SK-N-SH (cell line): ENCODE data around the gene LRP4. TPM values are rescaled to one million over a fixed set of nuclear protein-coding genes. Genes with fewer than 3 reads are reported as not detected.

Experiments
- CTCF ChIA-PET: fragments of 300-600, 350-600 bp; formaldehyde crosslinking; extraction: SDS; loops from one replicate; lab custom pipeline; 2021; lab: Yijun Ruan, JAX
- POLR2A ChIA-PET: fragments of 350-600 bp; sonication (Branson Sonifier 250); formaldehyde crosslinking; extraction: SDS; loops from one replicate; lab custom pipeline; 2020; ENCODE audit warnings: antibody characterized with exemption, inconsistent platforms; lab: Yijun Ruan, JAX
- DNase-seq: peaks from one replicate; pipeline ENCODE4 v3.0.0; 2012
- H2AFZ ChIP-seq: fragments of 200-600 bp; sonication (generic); 2 replicates; pipeline ENCODE4 v1.8.1; 2016; ENCODE audit warnings: antibody characterized with exemption, mild to moderate bottlenecking, low read depth
- H3F3A ChIP-seq: fragments of 200-600 bp; sonication (generic); replicated peaks from 2 replicates; pipeline ENCODE3; 2016; ENCODE audit warnings: antibody characterized with exemption, mild to moderate bottlenecking; ENCODE audit not compliant: insufficient read depth
- H3K27ac ChIP-seq, 2 experiments: fragments of 200-500 bp in 1 of 2; fragments of 200-600 bp in 1 of 2; sonication (Bioruptor generic) in 1 of 2; sonication (generic), shearing (Covaris generic) in 1 of 2; 2 replicates each; pipeline versions ENCODE4 v1.5.1 to v1.6.1; 2014 to 2016; ENCODE audit warnings: low read depth in 2 of 2, inconsistent platforms in 1 of 2, low read length in 1 of 2, mild to moderate bottlenecking in 1 of 2, mixed read lengths in 1 of 2
- H3K27me3 ChIP-seq: fragments of 200-600 bp; sonication (generic), shearing (Covaris generic); 2 replicates; pipeline ENCODE4 v1.6.1; 2016; ENCODE audit warnings: mixed run types; ENCODE audit not compliant: insufficient read depth
- H3K36me3 ChIP-seq, 2 experiments: fragments of 200-500 bp in 1 of 2; fragments of 200-600 bp in 1 of 2; sonication (Bioruptor generic) in 1 of 2; sonication (generic) in 1 of 2; replicated peaks in 1 of 2; 2 replicates each; pipeline versions ENCODE3 to v1.5.1; 2014 to 2016; ENCODE audit warnings: low read length in 1 of 2, mild to moderate bottlenecking in 1 of 2; ENCODE audit not compliant: insufficient read depth in 2 of 2, control insufficient read depth in 1 of 2
- H3K4me1 ChIP-seq, 2 experiments: fragments of 200-500 bp in 1 of 2; fragments of 200-600 bp in 1 of 2; sonication (Bioruptor generic) in 1 of 2; sonication (generic), shearing (Covaris generic) in 1 of 2; 2 replicates each; pipeline versions ENCODE4 v1.5.1 to v1.6.1; 2014 to 2016; ENCODE audit warnings: low read depth in 1 of 2, low read length in 1 of 2, mixed run types in 1 of 2; ENCODE audit not compliant: insufficient read depth in 2 of 2, control insufficient read depth in 1 of 2
- H3K4me2 ChIP-seq: fragments of 200-600 bp; sonication (generic), shearing (Covaris generic); 2 replicates; pipeline ENCODE4 v1.6.1; 2017; ENCODE audit warnings: mixed run types
- H3K4me3 ChIP-seq, 2 experiments: fragments of 200-500 bp in 1 of 2; fragments of 200-600 bp in 1 of 2; sonication (Bioruptor generic) in 1 of 2; sonication (generic), shearing (Covaris generic) in 1 of 2; 2 replicates each; pipeline versions ENCODE4 v1.5.1 to v1.8.1; 2014 to 2016; ENCODE audit warnings: low read depth in 2 of 2, inconsistent platforms in 1 of 2, low read length in 1 of 2, mild to moderate bottlenecking in 1 of 2, mixed read lengths in 1 of 2, moderate library complexity in 1 of 2
- H3K79me2 ChIP-seq: fragments of 200-600 bp; sonication (generic); 2 replicates; pipeline ENCODE4 v1.8.1; 2017; ENCODE audit warnings: mild to moderate bottlenecking; ENCODE audit not compliant: insufficient read depth
- H3K9ac ChIP-seq: fragments of 200-600 bp; sonication (generic); 2 replicates; pipeline ENCODE4 v1.6.1; 2017; ENCODE audit warnings: mixed run types
- H3K9me2 ChIP-seq: fragments of 200-600 bp; sonication (generic); 2 replicates; pipeline ENCODE4 v1.6.1; 2017; ENCODE audit warnings: mixed run types
- H3K9me3 ChIP-seq: fragments of 200-600 bp; sonication (generic); 2 replicates; pipeline ENCODE4 v1.6.1; 2017; ENCODE audit warnings: mixed run types, mild to moderate bottlenecking, moderate library complexity
- H4K20me1 ChIP-seq: fragments of 200-600 bp; sonication (generic); 2 replicates; pipeline ENCODE4 v1.6.1; 2017; ENCODE audit warnings: mild to moderate bottlenecking, mixed run types; ENCODE audit not compliant: insufficient read depth
- EP300 ChIP-seq, 2 experiments: IDR thresholded peaks; 2 replicates each; pipeline versions ENCODE4 v1.4.0 to v1.6.1; 2012; ENCODE audit warnings: borderline replicate concordance in 1 of 2, low read depth in 1 of 2, low read length in 1 of 2
- EZH2phosphoT487 ChIP-seq: fragments of 200-600 bp; sonication (generic); IDR thresholded peaks from 2 replicates; pipeline ENCODE4 v1.6.1; 2017; ENCODE audit warnings: low read depth, mixed run types, mild to moderate bottlenecking, antibody characterized with exemption, moderate library complexity, borderline replicate concordance
- FOSL2 ChIP-seq: IDR thresholded peaks from 2 replicates; pipeline ENCODE4 v1.4.0; 2012; ENCODE audit warnings: low read depth, mild to moderate bottlenecking, moderate library complexity, borderline replicate concordance
- FOXJ3 ChIP-seq: sonication (generic); formaldehyde crosslinking; IDR thresholded peaks from 2 replicates; pipeline ENCODE4 v1.5.1; 2020; ENCODE audit warnings: mild to moderate bottlenecking, missing genetic modification reagents
- JUND ChIP-seq: IDR thresholded peaks from 2 replicates; pipeline ENCODE4 v1.4.0; 2012
- MXI1 ChIP-seq: IDR thresholded peaks from 2 replicates; pipeline ENCODE4 v1.6.1; 2012; ENCODE audit warnings: mild to moderate bottlenecking, low read depth, low read length, improper control_type of control experiment
- NFIC ChIP-seq: IDR thresholded peaks from 2 replicates; pipeline ENCODE4 v1.4.0; 2012; ENCODE audit warnings: borderline replicate concordance
- NRF1 ChIP-seq: IDR thresholded peaks from 2 replicates; pipeline ENCODE4 v1.6.1; 2012; ENCODE audit warnings: low read depth, mild to moderate bottlenecking, low read length
- RAD21 ChIP-seq: IDR thresholded peaks from 2 replicates; pipeline ENCODE4 v1.6.1; 2012; ENCODE audit warnings: mild to moderate bottlenecking, low read length
- RCOR1 ChIP-seq: fragments of 150-350 bp; IDR thresholded peaks from 2 replicates; pipeline ENCODE4 v1.6.1; 2017; ENCODE audit warnings: antibody characterized with exemption, low read length
- RXRA ChIP-seq: IDR thresholded peaks from 2 replicates; pipeline ENCODE4 v1.4.0; 2012; ENCODE audit warnings: low read depth, mild to moderate bottlenecking, borderline replicate concordance
- SMC3 ChIP-seq: IDR thresholded peaks from 2 replicates; pipeline ENCODE4 v1.6.1; 2012; ENCODE audit warnings: low read depth, low read length, improper control_type of control experiment
- TEAD4 ChIP-seq: IDR thresholded peaks from 2 replicates; pipeline ENCODE4 v1.4.0; 2012; ENCODE audit warnings: mild to moderate bottlenecking, borderline replicate concordance; ENCODE audit not compliant: insufficient read depth
- YY1 ChIP-seq: IDR thresholded peaks from 2 replicates; pipeline ENCODE4 v1.4.0; 2012; ENCODE audit warnings: low read depth, mild to moderate bottlenecking
- WGBS: methylation state at CpG from one replicate; pipeline ENCODE4 v1.1.6; 2017; ENCODE audit warnings: low lambda C conversion rate; 5-methylcytosine and 5-hydroxymethylcytosine counted together
- polyA plus RNA-seq, 3 experiments: library from polyadenylated mRNA; depleted of rRNA; stranded (reverse); fragments of >200 nt; gene quantifications; 2 replicates each; pipeline ENCODE4 v1.2.3, GENCODE V29; 2012
- TF ChIP-seq, protein P1 (sequence below): fragments of 200-600 bp; sonication (generic); IDR thresholded peaks from 2 replicates; pipeline ENCODE4 v1.6.1; 2017; ENCODE audit warnings: antibody characterized with exemption, mild to moderate bottlenecking, moderate library complexity
- TF ChIP-seq, protein P2 (sequence below): IDR thresholded peaks from 2 replicates; pipeline ENCODE4 v1.4.0; 2012; ENCODE audit warnings: low read depth
- TF ChIP-seq, protein P3 (sequence below): fragments of 150-350 bp; IDR thresholded peaks from 2 replicates; pipeline ENCODE4 v1.6.1; 2016; ENCODE audit warnings: mild to moderate bottlenecking, low read depth, low read length
- TF ChIP-seq, protein P4 (sequence below): IDR thresholded peaks from 2 replicates; pipeline ENCODE4; 2012
- TF ChIP-seq, protein P5 (sequence below): fragments of 150-350 bp; IDR thresholded peaks from 2 replicates; pipeline ENCODE4 v1.6.1; 2017; ENCODE audit warnings: antibody characterized with exemption, low read length, low read depth, borderline replicate concordance

Gene LRP4
- polyA plus RNA-seq, 1 of the 3 experiments (the other 2 are of a cell fraction), result 10.9 TPM

DNA sequence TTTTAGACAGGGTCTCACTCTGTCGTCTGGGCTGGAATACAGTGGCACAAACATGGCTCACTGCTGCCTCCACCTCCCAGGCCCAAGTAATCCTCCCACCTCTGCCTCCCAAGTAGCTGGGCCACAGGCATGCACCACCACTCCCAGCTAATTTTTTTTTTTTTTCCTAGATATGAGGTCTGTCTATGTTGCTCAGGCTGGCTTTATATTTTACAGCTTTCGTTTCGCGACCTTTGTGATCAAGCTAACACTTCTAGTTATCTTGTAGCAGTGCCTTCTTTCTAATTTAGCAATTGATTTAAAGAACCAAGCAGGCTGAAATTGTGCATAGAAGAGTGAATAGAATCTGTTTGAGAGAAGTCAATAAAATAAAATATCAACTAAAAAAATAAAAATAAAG lies 83.5 kb downstream of the LRP4 start:
- no peak for TF ChIP-seq NFIC
- no peak for TF ChIP-seq RXRA
- TF ChIP-seq TEAD4, result no peak
- TF ChIP-seq FOXJ3 (CRISPR knock-in tag), result no peak
- no peak for TF ChIP-seq NRF1
- no peak for TF ChIP-seq RAD21
- TF ChIP-seq, protein P1, sequence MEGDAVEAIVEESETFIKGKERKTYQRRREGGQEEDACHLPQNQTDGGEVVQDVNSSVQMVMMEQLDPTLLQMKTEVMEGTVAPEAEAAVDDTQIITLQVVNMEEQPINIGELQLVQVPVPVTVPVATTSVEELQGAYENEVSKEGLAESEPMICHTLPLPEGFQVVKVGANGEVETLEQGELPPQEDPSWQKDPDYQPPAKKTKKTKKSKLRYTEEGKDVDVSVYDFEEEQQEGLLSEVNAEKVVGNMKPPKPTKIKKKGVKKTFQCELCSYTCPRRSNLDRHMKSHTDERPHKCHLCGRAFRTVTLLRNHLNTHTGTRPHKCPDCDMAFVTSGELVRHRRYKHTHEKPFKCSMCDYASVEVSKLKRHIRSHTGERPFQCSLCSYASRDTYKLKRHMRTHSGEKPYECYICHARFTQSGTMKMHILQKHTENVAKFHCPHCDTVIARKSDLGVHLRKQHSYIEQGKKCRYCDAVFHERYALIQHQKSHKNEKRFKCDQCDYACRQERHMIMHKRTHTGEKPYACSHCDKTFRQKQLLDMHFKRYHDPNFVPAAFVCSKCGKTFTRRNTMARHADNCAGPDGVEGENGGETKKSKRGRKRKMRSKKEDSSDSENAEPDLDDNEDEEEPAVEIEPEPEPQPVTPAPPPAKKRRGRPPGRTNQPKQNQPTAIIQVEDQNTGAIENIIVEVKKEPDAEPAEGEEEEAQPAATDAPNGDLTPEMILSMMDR, result no peak
- no peak for TF ChIP-seq SMC3
- TF ChIP-seq, protein P2, sequence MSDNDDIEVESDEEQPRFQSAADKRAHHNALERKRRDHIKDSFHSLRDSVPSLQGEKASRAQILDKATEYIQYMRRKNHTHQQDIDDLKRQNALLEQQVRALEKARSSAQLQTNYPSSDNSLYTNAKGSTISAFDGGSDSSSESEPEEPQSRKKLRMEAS, result no peak
- no peak for TF ChIP-seq EP300 (IDR thresholded peaks at IDR 0.05; ENCODE audit: borderline replicate concordance in 1 of 2, low read depth in 1 of 2, low read length in 1 of 2)
- TF ChIP-seq, protein P3, sequence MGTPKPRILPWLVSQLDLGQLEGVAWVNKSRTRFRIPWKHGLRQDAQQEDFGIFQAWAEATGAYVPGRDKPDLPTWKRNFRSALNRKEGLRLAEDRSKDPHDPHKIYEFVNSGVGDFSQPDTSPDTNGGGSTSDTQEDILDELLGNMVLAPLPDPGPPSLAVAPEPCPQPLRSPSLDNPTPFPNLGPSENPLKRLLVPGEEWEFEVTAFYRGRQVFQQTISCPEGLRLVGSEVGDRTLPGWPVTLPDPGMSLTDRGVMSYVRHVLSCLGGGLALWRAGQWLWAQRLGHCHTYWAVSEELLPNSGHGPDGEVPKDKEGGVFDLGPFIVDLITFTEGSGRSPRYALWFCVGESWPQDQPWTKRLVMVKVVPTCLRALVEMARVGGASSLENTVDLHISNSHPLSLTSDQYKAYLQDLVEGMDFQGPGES, result no peak
- TF ChIP-seq, protein P4, sequence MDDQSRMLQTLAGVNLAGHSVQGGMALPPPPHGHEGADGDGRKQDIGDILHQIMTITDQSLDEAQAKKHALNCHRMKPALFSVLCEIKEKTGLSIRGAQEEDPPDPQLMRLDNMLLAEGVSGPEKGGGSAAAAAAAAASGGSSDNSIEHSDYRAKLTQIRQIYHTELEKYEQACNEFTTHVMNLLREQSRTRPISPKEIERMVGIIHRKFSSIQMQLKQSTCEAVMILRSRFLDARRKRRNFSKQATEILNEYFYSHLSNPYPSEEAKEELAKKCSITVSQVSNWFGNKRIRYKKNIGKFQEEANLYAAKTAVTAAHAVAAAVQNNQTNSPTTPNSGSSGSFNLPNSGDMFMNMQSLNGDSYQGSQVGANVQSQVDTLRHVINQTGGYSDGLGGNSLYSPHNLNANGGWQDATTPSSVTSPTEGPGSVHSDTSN, result no peak
- no peak for TF ChIP-seq FOSL2
- TF ChIP-seq JUND, result no peak
- TF ChIP-seq YY1, result no peak
- TF ChIP-seq, protein P5, sequence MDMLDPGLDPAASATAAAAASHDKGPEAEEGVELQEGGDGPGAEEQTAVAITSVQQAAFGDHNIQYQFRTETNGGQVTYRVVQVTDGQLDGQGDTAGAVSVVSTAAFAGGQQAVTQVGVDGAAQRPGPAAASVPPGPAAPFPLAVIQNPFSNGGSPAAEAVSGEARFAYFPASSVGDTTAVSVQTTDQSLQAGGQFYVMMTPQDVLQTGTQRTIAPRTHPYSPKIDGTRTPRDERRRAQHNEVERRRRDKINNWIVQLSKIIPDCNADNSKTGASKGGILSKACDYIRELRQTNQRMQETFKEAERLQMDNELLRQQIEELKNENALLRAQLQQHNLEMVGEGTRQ, result no peak
- TF ChIP-seq EZH2phosphoT487, result no peak
- no peak for TF ChIP-seq RCOR1
- TF ChIP-seq MXI1, result no peak
- Histone ChIP-seq H3K9me3 (no peaks in the 10 kb centered on the region), H3K4me2 (no peak overlapping the region), H3K9me2 (no peaks in the 10 kb centered on the region), H3F3A (no peaks in the 10 kb centered on the region), H3K27ac (no peak overlapping the region), H3K4me3 (no peak overlapping the region), H2AFZ (no peak overlapping the region), H3K27me3 (no peaks in the 10 kb centered on the region), H3K36me3 (peaks cover 0 to 3% of the 10 kb centered on the region in 2 experiments), H4K20me1 (peaks cover 52% of the 10 kb centered on the region), H3K79me2 (peaks cover 100% of the 10 kb centered on the region), H3K9ac (no peak overlapping the region), H3K4me1 (peaks cover 5 to 13% of the 10 kb centered on the region in 2 experiments; a peak in 2 of 4 replicates)
- CTCF ChIA-PET, result interaction anchor here (1.2 to 1.4 kb wide), 2 partner anchors 10 to 318 kb away, joined by 3 read pairs; no protein-coding TSS in a partner anchor
- POLR2A ChIA-PET, result interaction anchor here (0.6 kb wide), 1 partner anchor 23 kb away, joined by 3 read pairs; no protein-coding TSS in a partner anchor
- WGBS, result 98% methylated on average over 4 of the region's 4 CpGs
- no peak for DNase-seq
